ENCODE data around the gene SYN1. TPM values are rescaled to one million over a fixed set of nuclear protein-coding genes. Genes with fewer than 3 reads are reported as not detected.

Gene SYN1
- total RNA-seq, 1 donor from 2014 or later = not detected

DNA sequence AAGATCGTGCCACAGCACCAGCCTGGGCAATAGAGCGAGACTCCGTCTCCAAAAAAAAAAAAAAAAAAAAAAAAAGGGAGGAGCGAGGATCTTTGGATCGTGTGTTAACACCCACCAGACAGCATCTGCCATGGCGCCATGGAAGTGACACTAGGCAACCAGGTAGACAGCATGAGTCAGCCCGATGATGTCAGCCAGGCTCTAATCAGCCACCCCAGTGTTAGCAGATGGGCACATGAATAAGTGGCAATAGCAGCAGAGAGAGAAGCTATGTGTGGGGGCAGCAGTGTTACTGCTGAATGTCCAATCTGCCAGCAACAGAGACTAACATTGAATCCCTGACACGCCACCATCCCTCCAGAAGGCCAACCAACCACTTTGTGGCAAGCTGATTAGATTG lies 6.6 kb downstream of the SYN1 start:
- peaks cover 13% of the 10 kb centered on the region for H3K27me3 Mint-ChIP-seq
- DNase-seq = no peak
- CTCF ChIA-PET = no interaction called here
- no peak overlapping the region for H3K4me3 Mint-ChIP-seq
- no peaks in the 10 kb centered on the region for H3K9me3 Mint-ChIP-seq
- POLR2A ChIA-PET = interaction anchor here (0.7 kb wide), 1 partner anchor 893 kb away, joined by 5 read pairs; no protein-coding TSS in a partner anchor
- H3K4me1 Mint-ChIP-seq = no peaks in the 10 kb centered on the region
- H3K36me3 Mint-ChIP-seq (ENCODE audit: low read depth) = no peaks in the 10 kb centered on the region
- intact Hi-C loops (cut with micrococcal nuclease) = no loop called here
- ATAC-seq (ENCODE audit: low read depth) = no peak
- TF ChIP-seq, protein P1, sequence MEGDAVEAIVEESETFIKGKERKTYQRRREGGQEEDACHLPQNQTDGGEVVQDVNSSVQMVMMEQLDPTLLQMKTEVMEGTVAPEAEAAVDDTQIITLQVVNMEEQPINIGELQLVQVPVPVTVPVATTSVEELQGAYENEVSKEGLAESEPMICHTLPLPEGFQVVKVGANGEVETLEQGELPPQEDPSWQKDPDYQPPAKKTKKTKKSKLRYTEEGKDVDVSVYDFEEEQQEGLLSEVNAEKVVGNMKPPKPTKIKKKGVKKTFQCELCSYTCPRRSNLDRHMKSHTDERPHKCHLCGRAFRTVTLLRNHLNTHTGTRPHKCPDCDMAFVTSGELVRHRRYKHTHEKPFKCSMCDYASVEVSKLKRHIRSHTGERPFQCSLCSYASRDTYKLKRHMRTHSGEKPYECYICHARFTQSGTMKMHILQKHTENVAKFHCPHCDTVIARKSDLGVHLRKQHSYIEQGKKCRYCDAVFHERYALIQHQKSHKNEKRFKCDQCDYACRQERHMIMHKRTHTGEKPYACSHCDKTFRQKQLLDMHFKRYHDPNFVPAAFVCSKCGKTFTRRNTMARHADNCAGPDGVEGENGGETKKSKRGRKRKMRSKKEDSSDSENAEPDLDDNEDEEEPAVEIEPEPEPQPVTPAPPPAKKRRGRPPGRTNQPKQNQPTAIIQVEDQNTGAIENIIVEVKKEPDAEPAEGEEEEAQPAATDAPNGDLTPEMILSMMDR (IDR thresholded peaks at IDR 0.05) = no peak
- H3K27ac Mint-ChIP-seq = no peak overlapping the region

DNA sequence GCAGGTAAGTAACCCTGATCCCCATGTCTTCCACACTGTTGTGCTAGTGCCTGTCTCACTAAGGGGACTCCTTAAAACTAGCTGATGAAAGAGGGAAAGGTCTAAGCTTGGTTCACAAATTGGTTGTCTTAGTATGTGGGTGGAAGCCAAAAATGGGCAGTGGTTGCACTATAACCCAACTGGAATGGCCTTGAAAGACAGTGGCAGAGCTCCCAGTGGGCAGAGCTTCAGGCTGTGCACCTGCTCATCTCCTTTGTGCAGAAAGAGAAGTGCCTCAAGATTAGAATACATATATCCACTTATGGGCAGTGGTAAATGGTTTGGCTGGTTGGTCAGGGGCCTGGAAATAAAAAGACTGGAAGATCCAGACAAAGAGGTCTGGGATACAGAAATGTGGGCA lies 7.2 kb downstream of the SYN1 start:
- intact Hi-C loops (cut with micrococcal nuclease) = no loop called here
- ChIA-PET POLR2A (no interaction called here), CTCF (no interaction called here)
- H3K27me3 Mint-ChIP-seq = peaks cover 10% of the 10 kb centered on the region
- ATAC-seq (ENCODE audit: low read depth) (no peak), DNase-seq (no peak)
- no peak overlapping the region for H3K4me3 Mint-ChIP-seq
- no peaks in the 10 kb centered on the region for H3K36me3 Mint-ChIP-seq (ENCODE audit: low read depth)
- H3K9me3 Mint-ChIP-seq = no peaks in the 10 kb centered on the region
- H3K27ac Mint-ChIP-seq = no peak overlapping the region
- TF ChIP-seq, protein P1 (IDR thresholded peaks at IDR 0.05) = no peak
- H3K4me1 Mint-ChIP-seq = no peaks in the 10 kb centered on the region

DNA sequence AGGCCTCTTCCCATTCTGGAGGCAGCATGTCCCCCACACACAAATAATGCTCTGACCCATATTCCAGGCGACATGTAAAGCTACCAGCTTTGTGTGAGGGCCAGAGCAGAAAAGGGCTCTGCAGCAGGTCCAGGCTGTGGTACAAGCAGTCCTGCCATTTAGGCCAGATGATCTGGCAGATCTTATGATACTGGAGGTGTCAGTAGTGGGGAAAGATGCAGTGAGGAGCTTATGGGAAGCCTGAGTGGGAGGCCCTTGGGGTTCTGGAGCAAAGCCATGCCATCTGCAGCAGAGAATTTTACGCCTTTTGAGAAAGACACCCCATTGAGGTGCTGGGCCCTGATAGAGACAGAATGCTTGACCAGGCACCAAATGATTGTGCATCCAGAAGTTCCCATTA lies 7.7 kb downstream of the SYN1 start:
- H3K4me1 Mint-ChIP-seq = no peaks in the 10 kb centered on the region
- ChIA-PET CTCF (no interaction called here), POLR2A (no interaction called here)
- no peaks in the 10 kb centered on the region for H3K9me3 Mint-ChIP-seq
- H3K27me3 Mint-ChIP-seq = peaks cover 8% of the 10 kb centered on the region
- intact Hi-C loops (cut with micrococcal nuclease) = no loop called here
- H3K27ac Mint-ChIP-seq = no peak overlapping the region
- ATAC-seq (ENCODE audit: low read depth) (no peak), DNase-seq (no peak)
- no peak overlapping the region for H3K4me3 Mint-ChIP-seq
- TF ChIP-seq, protein P1 (IDR thresholded peaks at IDR 0.05) = no peak
- no peaks in the 10 kb centered on the region for H3K36me3 Mint-ChIP-seq (ENCODE audit: low read depth)

DNA sequence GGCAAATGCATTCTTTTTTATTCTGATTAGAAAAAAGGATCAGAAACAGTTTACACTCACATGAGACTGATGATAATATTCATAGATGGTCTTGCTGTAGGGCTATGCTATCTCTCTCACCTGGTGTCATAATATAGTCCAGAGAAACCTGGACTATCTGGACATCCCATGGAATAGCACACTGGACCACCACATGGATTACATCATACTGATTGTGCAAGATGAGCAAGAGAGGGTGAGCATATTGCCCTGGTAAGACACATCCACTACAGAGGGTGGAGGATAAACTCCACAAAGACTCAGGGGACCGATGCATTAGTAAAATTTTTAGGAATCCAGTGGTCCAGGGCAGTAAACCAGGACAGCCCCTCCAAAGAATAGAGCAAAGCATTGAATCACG lies 8.2 kb downstream of the SYN1 start:
- CTCF ChIA-PET = no interaction called here
- TF ChIP-seq, protein P1 (IDR thresholded peaks at IDR 0.05) = no peak
- Mint-ChIP-seq H3K4me1 (no peaks in the 10 kb centered on the region), H3K27ac (no peak overlapping the region), H3K36me3 (ENCODE audit: low read depth) (no peaks in the 10 kb centered on the region), H3K9me3 (no peaks in the 10 kb centered on the region), H3K4me3 (no peak overlapping the region), H3K27me3 (peaks cover 5% of the 10 kb centered on the region)
- ATAC-seq (ENCODE audit: low read depth) (no peak), DNase-seq (no peak)
- intact Hi-C loops (cut with micrococcal nuclease) = no loop called here
- POLR2A ChIA-PET = no interaction called here

DNA sequence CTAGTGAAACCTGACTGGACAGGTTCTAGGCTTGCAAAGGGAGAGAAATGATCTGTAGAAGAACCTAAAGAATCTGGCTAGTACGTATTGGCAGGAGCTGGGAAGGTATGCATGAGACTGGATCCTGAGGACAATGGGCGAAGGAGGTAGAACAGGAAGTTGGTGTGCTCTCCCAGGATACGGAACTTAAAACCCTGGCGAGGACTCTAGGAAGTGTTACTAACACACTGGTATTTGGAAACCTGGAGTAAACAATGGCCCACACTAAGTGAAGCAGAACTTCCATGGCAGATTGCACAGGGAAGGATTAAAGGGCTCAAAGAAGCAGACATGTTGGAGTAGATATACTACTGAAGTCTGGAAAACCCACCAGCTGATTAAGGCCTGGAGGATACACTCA lies 9.1 kb downstream of the SYN1 start:
- ATAC-seq (ENCODE audit: low read depth) = no peak
- ChIA-PET CTCF (no interaction called here), POLR2A (no interaction called here)
- H3K9me3 Mint-ChIP-seq = no peaks in the 10 kb centered on the region
- H3K4me1 Mint-ChIP-seq = no peaks in the 10 kb centered on the region
- no peaks in the 10 kb centered on the region for H3K27me3 Mint-ChIP-seq
- H3K4me3 Mint-ChIP-seq = no peak overlapping the region
- H3K27ac Mint-ChIP-seq = no peak overlapping the region
- H3K36me3 Mint-ChIP-seq (ENCODE audit: low read depth) = no peaks in the 10 kb centered on the region
- intact Hi-C loops (cut with micrococcal nuclease) = no loop called here
- no peak for DNase-seq
- TF ChIP-seq, protein P1 (IDR thresholded peaks at IDR 0.05) = no peak

Measured in activated B cell treated with CpG ODN at 0.5 μM for 24 hours (primary cell).